Measurements from ENCODE around the gene CDK7. TPM values are rescaled to one million over a fixed set of nuclear protein-coding genes. Genes with fewer than 3 reads are reported as not detected.

CDK7 gene
- polyA plus RNA-seq, 1 of the 3 experiments (the other 2 are of a cell fraction): 44.2 TPM

DNA sequence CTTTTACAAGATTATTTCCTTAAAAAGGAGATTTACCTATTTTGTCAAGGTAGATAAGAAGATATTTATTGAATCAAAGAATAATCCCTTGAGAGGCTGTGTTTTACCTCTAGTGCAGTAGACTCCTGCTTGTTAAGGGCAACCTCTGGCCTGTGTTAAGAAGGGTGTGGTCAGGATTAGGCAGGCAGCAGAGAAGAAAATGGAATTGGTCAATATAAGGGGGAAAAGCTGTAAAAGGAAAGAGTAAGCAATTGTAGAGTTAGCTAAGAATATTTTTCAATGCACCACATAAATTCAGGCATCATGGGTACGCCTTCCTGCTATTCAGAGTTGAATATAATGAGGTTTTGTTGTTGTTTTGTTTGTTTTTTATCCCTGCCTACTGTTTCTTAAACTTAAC, 91.7 kb downstream of the CDK7 start:
- H3K27ac ChIP-seq (ENCODE audit: low read depth in 2 of 2, low read length in 1 of 2): no peak overlapping the region
- no peak overlapping the region for H3K4me2 ChIP-seq
- H3K79me2 ChIP-seq (ENCODE audit: insufficient read depth): no peaks in the 10 kb centered on the region
- POLR2A ChIA-PET: no interaction called here
- H3K4me3 ChIP-seq (ENCODE audit: low read depth in 2 of 2, low read length in 1 of 2): no peak overlapping the region
- no peaks in the 10 kb centered on the region for H3K36me3 ChIP-seq (replicated peaks in 1 of 2; ENCODE audit: control insufficient read depth in 1 of 2, insufficient read depth in 2 of 2, low read length in 1 of 2)
- H3K9me3 ChIP-seq: no peaks in the 10 kb centered on the region
- WGBS (ENCODE audit: low lambda C conversion rate): 93% methylated on average over 1 of the region's 1 CpG
- no peaks in the 10 kb centered on the region for H3K27me3 ChIP-seq (ENCODE audit: insufficient read depth)
- no peaks in the 10 kb centered on the region for H3K4me1 ChIP-seq (ENCODE audit: control insufficient read depth in 1 of 2, insufficient read depth in 2 of 2, low read depth in 1 of 2, low read length in 1 of 2)
- CTCF ChIA-PET: interaction anchor here (1.1 kb wide), 1 partner anchor 9 kb away, joined by 3 read pairs; no protein-coding TSS in a partner anchor
- peaks cover 4% of the 10 kb centered on the region for H3F3A ChIP-seq (replicated peaks; ENCODE audit: insufficient read depth)
- H3K9ac ChIP-seq: no peak overlapping the region
- no peak overlapping the region for H2AFZ ChIP-seq (ENCODE audit: low read depth)
- DNase-seq: no peak
- TF ChIP-seq EP300 (IDR thresholded peaks at IDR 0.05; ENCODE audit: borderline replicate concordance in 1 of 2, low read depth in 1 of 2, low read length in 1 of 2): no peak
- TF ChIP-seq, protein P1, sequence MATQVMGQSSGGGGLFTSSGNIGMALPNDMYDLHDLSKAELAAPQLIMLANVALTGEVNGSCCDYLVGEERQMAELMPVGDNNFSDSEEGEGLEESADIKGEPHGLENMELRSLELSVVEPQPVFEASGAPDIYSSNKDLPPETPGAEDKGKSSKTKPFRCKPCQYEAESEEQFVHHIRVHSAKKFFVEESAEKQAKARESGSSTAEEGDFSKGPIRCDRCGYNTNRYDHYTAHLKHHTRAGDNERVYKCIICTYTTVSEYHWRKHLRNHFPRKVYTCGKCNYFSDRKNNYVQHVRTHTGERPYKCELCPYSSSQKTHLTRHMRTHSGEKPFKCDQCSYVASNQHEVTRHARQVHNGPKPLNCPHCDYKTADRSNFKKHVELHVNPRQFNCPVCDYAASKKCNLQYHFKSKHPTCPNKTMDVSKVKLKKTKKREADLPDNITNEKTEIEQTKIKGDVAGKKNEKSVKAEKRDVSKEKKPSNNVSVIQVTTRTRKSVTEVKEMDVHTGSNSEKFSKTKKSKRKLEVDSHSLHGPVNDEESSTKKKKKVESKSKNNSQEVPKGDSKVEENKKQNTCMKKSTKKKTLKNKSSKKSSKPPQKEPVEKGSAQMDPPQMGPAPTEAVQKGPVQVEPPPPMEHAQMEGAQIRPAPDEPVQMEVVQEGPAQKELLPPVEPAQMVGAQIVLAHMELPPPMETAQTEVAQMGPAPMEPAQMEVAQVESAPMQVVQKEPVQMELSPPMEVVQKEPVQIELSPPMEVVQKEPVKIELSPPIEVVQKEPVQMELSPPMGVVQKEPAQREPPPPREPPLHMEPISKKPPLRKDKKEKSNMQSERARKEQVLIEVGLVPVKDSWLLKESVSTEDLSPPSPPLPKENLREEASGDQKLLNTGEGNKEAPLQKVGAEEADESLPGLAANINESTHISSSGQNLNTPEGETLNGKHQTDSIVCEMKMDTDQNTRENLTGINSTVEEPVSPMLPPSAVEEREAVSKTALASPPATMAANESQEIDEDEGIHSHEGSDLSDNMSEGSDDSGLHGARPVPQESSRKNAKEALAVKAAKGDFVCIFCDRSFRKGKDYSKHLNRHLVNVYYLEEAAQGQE (IDR thresholded peaks at IDR 0.05; ENCODE audit: low read depth, low read length): no peak
- TF ChIP-seq POLR2AphosphoS5 (IDR thresholded peaks at IDR 0.05; ENCODE audit: low read depth, low read length): no peak
- TF ChIP-seq FOXM1 (IDR thresholded peaks at IDR 0.05; ENCODE audit: low read depth): no peak
- no peak for TF ChIP-seq RFX5 (IDR thresholded peaks at IDR 0.05; ENCODE audit: low read length)
- TF ChIP-seq GABPA (IDR thresholded peaks at IDR 0.05; ENCODE audit: low read depth): no peak
- no peak for TF ChIP-seq FOXJ3 (CRISPR knock-in tag; IDR thresholded peaks at IDR 0.05)
- TF ChIP-seq FOSL2 (IDR thresholded peaks at IDR 0.05; ENCODE audit: borderline replicate concordance, low read depth): no peak
- no peak for TF ChIP-seq EZH2phosphoT487 (IDR thresholded peaks at IDR 0.05; ENCODE audit: borderline replicate concordance, low read depth)
- TF ChIP-seq NFIC (IDR thresholded peaks at IDR 0.05; ENCODE audit: borderline replicate concordance): no peak
- no peak for TF ChIP-seq GATA2 (CRISPR knock-in tag; IDR thresholded peaks at IDR 0.05)
- TF ChIP-seq RCOR1 (IDR thresholded peaks at IDR 0.05; ENCODE audit: low read length): no peak
- no peaks in the 10 kb centered on the region for H4K20me1 ChIP-seq (ENCODE audit: insufficient read depth)
- H3K9me2 ChIP-seq: no peaks in the 10 kb centered on the region

Other genes starting within 250 kb of the CDK7 start
- gene SLC30A5, start 140.9 kb upstream of the CDK7 start, polyA plus RNA-seq (2012; rRNA removed): 28.5 and 32.9 TPM in 2 replicates
- gene CCNB1, start 67.7 kb upstream of the CDK7 start, polyA plus RNA-seq (2012; rRNA removed): 67.8 and 78.6 TPM in 2 replicates
- 12.8 and 14.6 TPM in 2 replicates for gene CENPH, start 45.3 kb upstream of the CDK7 start, polyA plus RNA-seq (2012; rRNA removed)
- 1.7 and 2.3 TPM in 2 replicates for gene CCDC125, start 97.9 kb downstream of the CDK7 start, polyA plus RNA-seq (2012; rRNA removed)
- gene AK6, start 134.6 kb downstream of the CDK7 start, polyA plus RNA-seq (2012; rRNA removed): 12.9 and 15.1 TPM in 2 replicates
- 106 and 138 TPM in 2 replicates for gene TAF9, start 134.6 kb downstream of the CDK7 start, polyA plus RNA-seq (2012; rRNA removed)
- 15.4 and 16.9 TPM in 2 replicates for gene RAD17, start 134.9 kb downstream of the CDK7 start, polyA plus RNA-seq (2012; rRNA removed)
- 0.07 TPM in 1 of 2 replicates, not detected in the other for gene MARVELD2, start 180.2 kb downstream of the CDK7 start, polyA plus RNA-seq (2012; rRNA removed)

Measured in SK-N-SH (cell line).